ENCODE data around the gene HACD2. TPM values are rescaled to one million over a fixed set of nuclear protein-coding genes. Genes with fewer than 3 reads are reported as not detected.
A peak's percentile ranks its signal among the peaks of the same experiment; 100 is the strongest.

The HACD2 gene
- total RNA-seq, 3 donors from 2014 or later = 20.6 to 27.5 (median 26.8) TPM

DNA sequence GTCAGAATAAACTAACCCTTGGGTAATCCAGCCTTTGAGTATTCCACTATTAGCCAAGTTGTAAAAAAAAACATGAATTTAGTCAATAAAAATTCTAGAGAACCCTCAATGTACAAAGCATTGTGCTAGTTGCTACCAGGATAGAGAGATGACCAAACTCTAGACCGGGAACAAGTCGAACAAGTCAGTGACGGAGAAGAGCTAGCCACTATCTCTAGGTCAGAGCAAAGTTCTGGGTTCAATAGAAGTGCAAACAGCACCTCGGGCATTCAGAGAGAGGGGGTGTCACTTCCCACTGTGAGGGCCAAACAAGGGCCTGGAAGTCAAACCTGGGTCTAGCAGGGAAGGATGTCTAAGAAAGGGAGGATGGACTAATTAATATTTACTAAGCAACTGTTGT, 133.7 kb downstream of the HACD2 start:
- H3K9me3 Mint-ChIP-seq = no peaks in the 10 kb centered on the region
- H3K27me3 Mint-ChIP-seq (ENCODE audit: low read depth) = peaks cover 43% of the 10 kb centered on the region
- DNase-seq (no peak), ATAC-seq (no peak)
- H3K4me1 Mint-ChIP-seq (ENCODE audit: low read depth) = peaks cover 2% of the 10 kb centered on the region
- H3K4me3 Mint-ChIP-seq = no peak overlapping the region
- H3K36me3 Mint-ChIP-seq (ENCODE audit: insufficient read depth) = no peaks in the 10 kb centered on the region

DNA sequence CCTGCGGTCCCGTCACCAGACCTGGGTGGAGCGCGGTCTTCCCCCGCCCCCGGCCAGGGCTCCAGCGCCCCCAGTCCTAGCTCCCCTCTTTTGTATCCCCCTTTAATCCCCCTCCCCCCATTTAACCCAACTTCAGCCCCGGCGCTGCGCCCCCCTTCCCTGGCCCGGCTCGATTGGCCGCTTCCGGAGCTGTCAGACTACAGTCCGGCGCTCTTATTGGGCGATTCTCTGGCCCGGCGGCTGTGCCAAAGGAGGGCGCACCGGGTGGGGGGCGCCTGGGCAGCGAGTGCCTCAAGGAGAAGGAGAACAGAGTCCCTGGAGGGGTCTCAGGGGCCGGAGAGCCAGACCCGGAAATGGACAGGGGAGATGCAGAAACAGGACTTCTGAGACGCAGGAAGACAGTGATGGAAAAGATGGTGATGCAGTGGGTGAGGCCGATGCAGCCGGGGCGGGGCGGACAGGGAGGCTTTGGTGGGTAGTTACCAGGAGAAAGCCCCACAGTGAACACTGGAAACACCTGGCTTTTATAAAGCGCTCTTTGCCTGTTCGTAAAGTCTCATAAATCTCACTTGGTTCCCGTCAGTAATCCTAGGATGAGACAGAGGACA, 134.8 kb downstream of the HACD2 start:
- Mint-ChIP-seq H3K36me3 (ENCODE audit: insufficient read depth) (no peaks in the 10 kb centered on the region), H3K4me3 (peak overlapping the region; percentile 42), H3K4me1 (ENCODE audit: low read depth) (peaks cover 2% of the 10 kb centered on the region), H3K9me3 (no peaks in the 10 kb centered on the region), H3K27me3 (ENCODE audit: low read depth) (peaks cover 52% of the 10 kb centered on the region)
- DNase-seq (no peak), ATAC-seq (no peak)

DNA sequence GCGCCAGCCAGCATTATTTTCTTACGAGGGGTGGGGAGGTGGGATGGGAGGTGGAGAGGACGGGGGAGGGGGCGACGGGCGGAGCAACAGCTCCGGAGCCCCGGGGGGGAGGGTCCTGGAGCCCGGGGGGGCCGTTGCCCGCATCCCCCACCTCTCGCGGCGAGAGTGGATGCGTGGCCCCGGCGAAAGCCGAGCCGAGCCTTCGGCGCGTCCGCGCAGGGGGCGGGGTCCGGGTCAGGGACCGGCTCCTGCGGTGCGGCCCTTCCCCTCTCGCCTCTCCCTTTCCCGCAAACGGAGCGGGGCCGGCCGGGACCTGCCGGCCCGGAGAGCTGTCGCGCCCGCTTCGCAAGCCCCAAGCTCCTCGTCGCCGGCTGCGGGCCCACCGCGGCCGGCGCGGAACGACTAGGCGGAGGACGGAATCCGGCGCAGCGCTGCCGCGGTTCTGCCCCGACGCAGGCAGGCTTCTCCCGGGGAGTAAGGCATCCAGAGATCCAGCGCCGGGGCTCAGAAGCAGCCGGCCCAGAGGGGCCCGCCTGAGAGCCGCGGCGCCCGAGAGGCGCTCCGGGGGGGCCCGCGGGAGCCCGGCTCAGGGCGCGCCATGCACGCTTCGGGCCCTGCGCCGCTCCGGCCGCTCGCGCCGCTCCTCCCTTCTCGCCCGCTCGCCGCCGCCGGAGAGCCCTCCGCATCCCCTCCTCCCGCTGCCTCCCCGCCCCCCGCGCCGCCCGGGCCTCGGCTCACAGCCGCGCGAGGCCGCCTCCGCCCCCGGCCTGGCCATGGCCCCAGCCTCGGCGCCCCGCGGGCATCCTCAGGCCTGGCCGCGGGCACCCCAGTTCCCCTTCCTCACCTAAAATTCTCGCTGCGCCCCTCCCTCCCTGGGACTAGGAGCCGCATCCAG, 135.5 kb downstream of the HACD2 start:
- peaks cover 50% of the 10 kb centered on the region for H3K27me3 Mint-ChIP-seq (ENCODE audit: low read depth)
- H3K4me3 Mint-ChIP-seq = no peak overlapping the region
- DNase-seq (no peak), ATAC-seq (peak; percentile 40 to 51)
- peaks cover 2% of the 10 kb centered on the region for H3K4me1 Mint-ChIP-seq (ENCODE audit: low read depth)
- no peaks in the 10 kb centered on the region for H3K9me3 Mint-ChIP-seq
- H3K36me3 Mint-ChIP-seq (ENCODE audit: insufficient read depth) = no peaks in the 10 kb centered on the region

DNA sequence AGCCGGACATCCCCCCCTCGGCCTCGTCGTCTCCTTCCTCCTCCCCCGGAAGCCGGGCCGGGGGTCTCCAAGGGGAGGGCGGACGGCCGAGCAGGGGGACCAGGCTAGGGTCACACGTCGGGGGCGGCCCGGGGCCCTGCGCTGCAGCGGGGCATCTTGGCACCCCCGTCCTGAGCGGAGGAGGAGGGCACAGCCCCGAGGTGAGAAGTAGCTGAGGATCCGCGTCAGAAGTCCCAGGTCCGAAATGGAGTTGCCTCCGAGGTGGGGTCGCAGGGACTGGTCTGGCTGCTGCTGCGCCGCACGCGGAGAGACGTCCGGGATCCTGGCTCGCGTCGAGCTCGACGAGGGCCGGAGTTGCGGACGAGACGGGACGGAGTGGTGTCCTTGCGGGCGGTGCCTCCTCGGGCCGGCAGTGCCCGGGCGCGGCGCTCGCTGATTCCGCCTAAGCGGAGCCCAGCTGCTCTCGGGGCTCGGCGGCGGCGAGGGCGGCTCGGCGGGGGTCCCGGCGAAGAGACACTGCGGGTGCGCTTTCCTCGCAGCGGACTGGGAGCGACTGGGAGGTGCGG, 136.2 kb downstream of the HACD2 start, which contains the start of gene ADCY5:
TSS of gene ADCY5 (minus strand) at position 555 of the 566 bp plus-strand sequence. CDS start at position 10, 545 bp downstream.
- H3K9me3 Mint-ChIP-seq = no peaks in the 10 kb centered on the region
- H3K4me1 Mint-ChIP-seq (ENCODE audit: low read depth) = peaks cover 2% of the 10 kb centered on the region
- H3K4me3 Mint-ChIP-seq = peak within 1 kb of the TSS; percentile 39
- no peaks in the 10 kb centered on the region for H3K36me3 Mint-ChIP-seq (ENCODE audit: insufficient read depth)
- ATAC-seq (peak in 1 of 2 donors; percentile 17), DNase-seq (no peak)
- peaks cover 52% of the 10 kb centered on the region for H3K27me3 Mint-ChIP-seq (ENCODE audit: low read depth)

DNA sequence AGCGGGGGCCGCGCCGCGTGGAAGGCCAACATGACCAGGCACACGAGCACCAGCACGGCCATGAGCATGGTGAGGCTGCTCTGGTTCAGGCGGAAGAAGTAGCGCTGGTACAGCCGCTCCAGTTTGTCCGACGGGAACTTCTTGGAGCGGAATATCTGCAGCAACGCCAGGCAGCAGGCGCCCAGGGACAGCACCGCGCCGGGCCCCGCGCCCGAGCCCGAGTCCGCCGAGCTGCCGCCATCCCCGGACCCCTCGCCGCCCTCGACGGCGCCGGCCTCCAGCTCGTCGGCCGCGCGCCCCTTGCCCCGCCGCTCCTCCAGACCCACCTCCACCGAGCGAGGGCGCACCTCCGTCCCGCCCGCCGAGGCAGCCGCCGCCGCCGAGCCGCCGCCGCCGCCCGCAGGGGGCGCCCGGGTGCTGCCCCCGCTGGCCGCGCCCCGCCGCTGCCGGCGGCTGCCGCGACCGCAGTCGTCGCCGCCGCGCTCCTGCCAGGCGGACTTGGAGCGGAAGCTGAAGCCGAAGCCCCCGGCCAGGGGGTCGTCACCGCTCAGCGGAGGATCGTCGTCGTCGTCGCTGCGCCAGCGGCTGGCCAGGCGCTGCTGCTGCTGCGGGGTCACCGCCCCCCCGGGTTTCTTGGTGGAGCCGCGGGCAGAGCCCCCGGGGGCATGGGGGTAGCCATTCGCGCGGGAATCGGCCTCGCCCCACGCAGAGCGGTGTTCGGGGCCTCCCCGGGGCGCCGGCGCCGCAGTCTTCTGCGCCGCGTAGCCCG, 136.9 kb downstream of the HACD2 start:
- Mint-ChIP-seq H3K27me3 (ENCODE audit: low read depth) (peaks cover 56% of the 10 kb centered on the region), H3K9me3 (no peaks in the 10 kb centered on the region), H3K4me1 (ENCODE audit: low read depth) (peaks cover 2% of the 10 kb centered on the region), H3K4me3 (no peak overlapping the region), H3K36me3 (ENCODE audit: insufficient read depth) (no peaks in the 10 kb centered on the region)
- ATAC-seq (peak; percentile 60 to 64), DNase-seq (no peak)

DNA sequence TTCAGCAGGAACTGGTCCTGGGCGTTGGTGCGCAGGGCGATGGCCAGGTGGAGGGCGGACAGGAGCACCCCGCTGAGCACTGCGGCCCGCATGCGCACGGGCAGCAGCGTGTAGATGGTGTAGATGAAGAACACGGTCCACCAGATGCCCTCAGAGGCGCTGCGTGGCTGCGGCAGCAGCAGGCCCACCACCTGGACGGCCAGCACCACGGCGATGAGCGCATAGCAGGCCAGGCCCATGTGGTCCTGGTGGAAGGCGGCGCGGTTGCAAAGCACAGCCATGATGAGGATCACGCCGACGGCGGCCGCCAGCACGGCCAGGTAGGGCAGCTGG, 137.5 kb downstream of the HACD2 start:
- Mint-ChIP-seq H3K9me3 (no peaks in the 10 kb centered on the region), H3K27me3 (ENCODE audit: low read depth) (peaks cover 59% of the 10 kb centered on the region)

DNA sequence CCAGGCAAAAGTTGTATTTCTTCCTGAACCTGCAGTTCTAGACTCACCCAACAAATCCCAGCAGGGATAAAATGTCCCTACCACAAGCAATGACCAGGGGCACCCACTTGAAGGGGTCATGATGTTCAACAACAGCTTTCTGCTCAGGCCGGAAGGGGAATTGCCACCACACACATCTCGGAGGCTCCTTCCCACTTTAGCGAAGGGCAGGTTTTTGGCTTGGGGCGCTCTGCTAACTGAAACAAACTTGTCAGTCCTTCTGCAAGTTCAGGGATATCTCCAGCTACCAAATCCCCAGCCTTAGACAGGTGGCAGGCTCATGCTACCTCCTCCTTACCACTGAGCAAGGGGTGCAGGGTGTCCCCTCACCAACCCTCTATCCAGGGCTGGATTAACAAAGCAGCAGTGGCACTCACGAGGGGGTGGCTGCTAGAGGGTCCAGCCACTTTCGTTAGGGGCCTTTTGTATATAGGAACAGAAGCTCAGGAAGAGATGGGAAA, 138.2 kb downstream of the HACD2 start:
- H3K27me3 Mint-ChIP-seq (ENCODE audit: low read depth) = peaks cover 59% of the 10 kb centered on the region
- DNase-seq (no peak), ATAC-seq (no peak)
- peak overlapping the region; percentile 65 for H3K4me3 Mint-ChIP-seq
- H3K4me1 Mint-ChIP-seq (ENCODE audit: low read depth) = peaks cover 2% of the 10 kb centered on the region
- no peaks in the 10 kb centered on the region for H3K9me3 Mint-ChIP-seq
- H3K36me3 Mint-ChIP-seq (ENCODE audit: insufficient read depth) = no peaks in the 10 kb centered on the region

More for the DNA sequence above, 137.5 kb downstream of the HACD2 start:
- Mint-ChIP-seq H3K4me3 (no peak overlapping the region), H3K36me3 (ENCODE audit: insufficient read depth) (no peaks in the 10 kb centered on the region), H3K4me1 (ENCODE audit: low read depth) (peaks cover 2% of the 10 kb centered on the region)
- ATAC-seq = no peak
- no peak for DNase-seq

DNA sequence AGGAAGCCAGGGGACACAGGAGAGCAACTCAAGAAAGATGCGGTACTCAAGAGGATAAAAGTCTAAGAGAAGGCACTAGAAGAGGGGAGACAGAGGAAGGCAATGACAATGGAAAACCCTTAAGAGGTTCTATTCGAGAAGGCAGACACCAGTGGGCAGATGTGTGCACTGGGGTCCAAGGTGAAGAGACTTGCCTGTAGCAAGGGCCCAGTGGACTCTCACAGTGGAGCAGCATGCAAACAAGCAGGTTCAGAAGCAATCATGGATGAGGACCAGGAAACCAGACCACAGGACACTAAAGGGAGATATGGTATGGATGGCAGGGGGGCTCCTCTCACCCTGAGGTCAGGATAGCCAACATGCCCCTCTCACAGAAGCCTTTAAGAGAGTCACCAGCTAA, 138.6 kb downstream of the HACD2 start:
- Mint-ChIP-seq H3K9me3 (no peaks in the 10 kb centered on the region), H3K36me3 (ENCODE audit: insufficient read depth) (no peaks in the 10 kb centered on the region), H3K4me1 (ENCODE audit: low read depth) (peaks cover 2% of the 10 kb centered on the region), H3K4me3 (no peak overlapping the region), H3K27me3 (ENCODE audit: low read depth) (peaks cover 58% of the 10 kb centered on the region)
- ATAC-seq (no peak), DNase-seq (no peak)

DNA sequence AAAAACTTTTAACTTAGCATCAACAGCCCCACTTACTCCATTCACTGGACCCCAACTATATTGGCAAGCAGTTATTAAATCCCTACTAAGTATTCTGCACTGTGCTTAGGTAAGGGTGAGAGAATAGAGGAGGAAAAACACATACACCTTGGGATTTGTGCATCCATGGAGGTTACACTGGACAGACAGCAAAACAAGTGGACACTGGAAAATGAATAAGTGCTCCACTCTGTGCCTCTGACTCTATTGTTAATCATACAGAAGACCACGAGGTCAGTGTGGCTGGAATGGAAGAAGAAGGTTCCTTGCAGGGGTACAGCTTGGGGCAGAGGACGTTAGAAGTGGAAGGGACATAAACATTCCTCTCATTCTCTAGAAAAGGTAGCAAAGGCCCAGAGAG, 139.2 kb downstream of the HACD2 start:
- no peak overlapping the region for H3K4me3 Mint-ChIP-seq
- ATAC-seq (no peak), DNase-seq (no peak)
- peaks cover 55% of the 10 kb centered on the region for H3K27me3 Mint-ChIP-seq (ENCODE audit: low read depth)
- H3K36me3 Mint-ChIP-seq (ENCODE audit: insufficient read depth) = no peaks in the 10 kb centered on the region
- H3K9me3 Mint-ChIP-seq = no peaks in the 10 kb centered on the region
- H3K4me1 Mint-ChIP-seq (ENCODE audit: low read depth) = peaks cover 2% of the 10 kb centered on the region

DNA sequence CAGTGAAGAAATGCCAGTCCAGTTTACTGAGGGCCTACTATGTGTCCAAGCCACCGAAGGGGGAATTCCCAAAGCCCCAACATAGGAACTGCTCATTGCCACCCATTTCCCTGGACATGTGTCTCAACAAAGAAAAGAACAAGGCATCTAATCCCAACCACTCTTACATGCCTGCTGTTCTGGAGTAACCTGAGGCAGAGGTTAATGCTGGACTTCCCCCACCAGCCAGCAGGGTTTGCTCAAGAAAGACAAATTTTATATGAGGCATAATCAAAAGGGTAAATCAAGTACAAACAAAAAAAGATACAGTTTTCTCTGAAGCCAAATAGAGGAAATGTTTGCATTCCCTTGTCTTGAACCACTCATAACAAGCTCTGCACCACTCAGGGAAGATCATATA, 140.1 kb downstream of the HACD2 start:
- no peak for ATAC-seq
- Mint-ChIP-seq H3K27me3 (ENCODE audit: low read depth) (peaks cover 51% of the 10 kb centered on the region), H3K9me3 (no peaks in the 10 kb centered on the region), H3K4me3 (no peak overlapping the region), H3K36me3 (ENCODE audit: insufficient read depth) (no peaks in the 10 kb centered on the region), H3K4me1 (ENCODE audit: low read depth) (no peaks in the 10 kb centered on the region)
- DNase-seq = no peak

DNA sequence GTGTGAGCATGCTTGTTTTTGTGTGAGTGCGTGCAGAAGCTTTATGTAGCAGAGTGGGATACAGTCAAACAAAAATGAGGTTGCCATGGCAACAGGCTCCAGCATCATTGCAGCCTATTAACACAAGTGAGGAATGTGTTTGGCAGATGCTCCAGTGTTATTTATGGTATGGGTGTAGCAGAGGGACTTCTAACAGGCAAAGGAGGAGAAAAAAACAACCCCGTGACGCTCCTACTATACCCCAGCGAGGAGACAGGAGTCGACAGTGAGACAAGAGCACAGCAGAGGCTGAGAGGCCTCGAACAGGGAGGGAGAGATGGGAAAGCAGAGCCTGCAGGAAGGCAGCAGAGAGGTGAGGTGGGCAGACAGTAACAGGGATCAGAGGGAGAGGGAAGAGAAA, 140.8 kb downstream of the HACD2 start:
- no peaks in the 10 kb centered on the region for H3K36me3 Mint-ChIP-seq (ENCODE audit: insufficient read depth)
- no peak overlapping the region for H3K4me3 Mint-ChIP-seq
- H3K4me1 Mint-ChIP-seq (ENCODE audit: low read depth) = no peaks in the 10 kb centered on the region
- no peaks in the 10 kb centered on the region for H3K9me3 Mint-ChIP-seq
- no peak for ATAC-seq
- no peak for DNase-seq
- H3K27me3 Mint-ChIP-seq (ENCODE audit: low read depth) = peaks cover 51% of the 10 kb centered on the region

DNA sequence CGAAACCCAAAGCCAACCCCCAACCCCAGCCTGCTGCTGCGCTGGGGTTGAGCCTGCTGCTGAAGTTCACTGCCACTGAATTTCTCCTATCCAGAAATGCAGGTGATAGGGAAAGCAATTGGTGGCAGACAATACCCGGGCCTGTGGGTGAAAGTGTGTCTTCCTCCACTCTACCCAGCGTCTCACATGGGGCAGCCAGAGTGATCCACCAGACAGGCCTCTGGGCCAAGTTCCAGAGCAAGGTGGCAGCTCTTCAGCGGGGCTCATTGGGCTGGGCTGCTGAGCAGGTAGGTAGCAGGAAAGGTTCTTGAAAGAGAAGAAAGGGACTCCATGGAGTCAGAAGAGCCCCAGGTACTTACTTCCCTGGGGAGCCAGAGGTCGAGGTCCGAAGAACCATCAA, 141.9 kb downstream of the HACD2 start:
- Mint-ChIP-seq H3K27me3 (ENCODE audit: low read depth) (peaks cover 51% of the 10 kb centered on the region), H3K4me1 (ENCODE audit: low read depth) (no peaks in the 10 kb centered on the region), H3K36me3 (ENCODE audit: insufficient read depth) (no peaks in the 10 kb centered on the region), H3K9me3 (no peaks in the 10 kb centered on the region), H3K4me3 (no peak overlapping the region)
- no peak for DNase-seq
- ATAC-seq = no peak

DNA sequence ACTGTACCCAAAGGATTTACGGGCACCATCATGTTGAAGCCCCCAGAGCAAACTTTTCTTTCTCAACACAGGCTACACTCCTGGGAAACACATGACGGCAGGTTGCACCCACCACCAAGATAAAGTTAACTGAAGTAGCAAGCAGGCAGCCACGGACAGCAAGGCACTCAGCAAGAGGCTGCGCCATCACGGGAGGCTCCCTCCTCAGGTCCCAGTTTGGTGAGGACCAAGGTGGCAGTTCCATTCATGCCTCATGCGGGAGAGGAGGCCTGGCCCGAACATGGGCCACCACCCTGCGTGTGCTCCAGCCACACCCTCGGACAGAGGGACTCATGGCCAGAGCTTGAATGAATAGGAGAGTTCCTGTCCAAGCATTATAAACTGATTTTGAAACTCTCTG, 142.7 kb downstream of the HACD2 start:
- Mint-ChIP-seq H3K36me3 (ENCODE audit: insufficient read depth) (no peaks in the 10 kb centered on the region), H3K4me1 (ENCODE audit: low read depth) (no peaks in the 10 kb centered on the region), H3K9me3 (no peaks in the 10 kb centered on the region), H3K27me3 (ENCODE audit: low read depth) (peaks cover 50% of the 10 kb centered on the region), H3K4me3 (no peak overlapping the region)
- DNase-seq = no peak
- ATAC-seq = no peak
